ENCODE data around the gene FOXA3. TPM values are rescaled to one million over a fixed set of nuclear protein-coding genes. Genes with fewer than 3 reads are reported as not detected.

The FOXA3 gene
- total RNA-seq, 2 experiments from 2014 or later = not detected

- peak overlapping the region; percentile 77 for H3K27ac Mint-ChIP-seq
- no peak for TF ChIP-seq CTCF (IDR thresholded peaks at IDR 0.05)
- H3K27ac ChIP-seq (ENCODE audit: low read depth in 1 of 2, low read length in 2 of 2) = peak overlapping the region in 1 of 2 donors; percentile 2
Observed at GRCh38 chr19:45883881-45884681, 20.0 kb downstream of the FOXA3 start.

GRCh38 chr19:45884682-45885555 lies 20.8 kb downstream of the FOXA3 start:
- ChIA-PET POLR2A (interaction anchor here (0.7 to 2.8 kb wide), 4 partner anchors 17 to 116 kb away, joined by 3 to 44 read pairs (median 29); partner anchors contain the start of genes FOXA3, MYPOP, SIX5 and SYMPK), CTCF (interaction anchor here (2.9 kb wide), 1 partner anchor 21 kb away, joined by 12 read pairs; the partner anchor contains the start of genes FOXA3 and SYMPK)
- Histone ChIP-seq H3K9me3 (ENCODE audit: control insufficient read depth in 1 of 2, insufficient read depth in 1 of 2, low read length in 2 of 2) (no peaks in the 10 kb centered on the region), H3K27me3 (ENCODE audit: control insufficient read depth in 1 of 2, insufficient read depth in 2 of 2, low read length in 2 of 2) (no peaks in the 10 kb centered on the region), H3K27ac (ENCODE audit: low read depth in 1 of 2, low read length in 2 of 2) (peak overlapping the region in 1 of 2 donors; percentile 82), H3K4me1 (ENCODE audit: insufficient read depth, low read length) (peaks cover 46% of the 10 kb centered on the region), H3K36me3 (ENCODE audit: insufficient read depth, low read length) (peaks cover 5% of the 10 kb centered on the region), H3K4me3 (ENCODE audit: low read length) (peak overlapping the region; percentile 78)
- Mint-ChIP-seq H3K4me3 (peak overlapping the region; percentile 45), H3K27me3 (no peaks in the 10 kb centered on the region), H3K4me1 (ENCODE audit: low read depth) (peaks cover 34% of the 10 kb centered on the region), H3K9me3 (no peaks in the 10 kb centered on the region), H3K27ac (no peak overlapping the region), H3K36me3 (ENCODE audit: low read depth) (peaks cover 18% of the 10 kb centered on the region)
- TF ChIP-seq CTCF (IDR thresholded peaks at IDR 0.05) = no peak
- intact Hi-C loops (cut with DNase I, micrococcal nuclease) = loop anchor here (5.0 kb wide), 3 partner anchors 112 to 1597 kb away; partner anchors contain the start of genes CCDC61 (in 1 of the 2), FBXO46 (in 1 of the 2), KPTN (in 1 of the 2) and MEIOSIN (in 1 of the 2)
- ATAC-seq (ENCODE audit: poor library complexity) = no peak
- DNase-seq = no peak

More at GRCh38 chr19:45883881-45884681, 20.0 kb downstream of the FOXA3 start:
- Mint-ChIP-seq H3K4me3 (peak overlapping the region; percentile 84), H3K4me1 (ENCODE audit: low read depth) (peaks cover 34% of the 10 kb centered on the region), H3K36me3 (ENCODE audit: low read depth) (peaks cover 18% of the 10 kb centered on the region), H3K27me3 (no peaks in the 10 kb centered on the region), H3K9me3 (no peaks in the 10 kb centered on the region)
- peaks cover 5% of the 10 kb centered on the region for H3K36me3 ChIP-seq (ENCODE audit: insufficient read depth, low read length)
- POLR2A ChIA-PET = interaction anchor here (0.6 to 2.7 kb wide), 2 partner anchors 19 to 20 kb away, joined by 3 to 37 read pairs; partner anchors contain the start of genes FOXA3 and SYMPK
- H3K9me3 ChIP-seq (ENCODE audit: control insufficient read depth in 1 of 2, insufficient read depth in 1 of 2, low read length in 2 of 2) = no peaks in the 10 kb centered on the region
- no peak for ATAC-seq (ENCODE audit: poor library complexity)
- H3K27me3 ChIP-seq (ENCODE audit: control insufficient read depth in 1 of 2, insufficient read depth in 2 of 2, low read length in 2 of 2) = no peaks in the 10 kb centered on the region
- H3K4me1 ChIP-seq (ENCODE audit: insufficient read depth, low read length) = peaks cover 46% of the 10 kb centered on the region
- CTCF ChIA-PET = interaction anchor here (2.9 kb wide), 1 partner anchor 21 kb away, joined by 12 read pairs; the partner anchor contains the start of genes FOXA3 and SYMPK
- peak in 2 of 14 experiments; percentile 18 to 53 for DNase-seq
- intact Hi-C loops (cut with DNase I, micrococcal nuclease) = loop anchor here (1.0 to 2.0 kb wide), 3 partner anchors 67 to 114 kb away; no protein-coding TSS in a partner anchor
- H3K4me3 ChIP-seq (ENCODE audit: low read length) = no peak overlapping the region
